NCI-H446 (cell line): ENCODE results near the gene SPATA7.
"Not testable (repeated sequence)": the region's sequence is repeated elsewhere in the genome, so short reads cannot be mapped to it uniquely, and the experiment has no call there.

Experiments
- DNase-seq, 2 experiments: peaks; one replicate each; lab custom pipeline; 2025; lab: John Stamatoyannopoulos, UW

The SPATA7 gene, protein sequence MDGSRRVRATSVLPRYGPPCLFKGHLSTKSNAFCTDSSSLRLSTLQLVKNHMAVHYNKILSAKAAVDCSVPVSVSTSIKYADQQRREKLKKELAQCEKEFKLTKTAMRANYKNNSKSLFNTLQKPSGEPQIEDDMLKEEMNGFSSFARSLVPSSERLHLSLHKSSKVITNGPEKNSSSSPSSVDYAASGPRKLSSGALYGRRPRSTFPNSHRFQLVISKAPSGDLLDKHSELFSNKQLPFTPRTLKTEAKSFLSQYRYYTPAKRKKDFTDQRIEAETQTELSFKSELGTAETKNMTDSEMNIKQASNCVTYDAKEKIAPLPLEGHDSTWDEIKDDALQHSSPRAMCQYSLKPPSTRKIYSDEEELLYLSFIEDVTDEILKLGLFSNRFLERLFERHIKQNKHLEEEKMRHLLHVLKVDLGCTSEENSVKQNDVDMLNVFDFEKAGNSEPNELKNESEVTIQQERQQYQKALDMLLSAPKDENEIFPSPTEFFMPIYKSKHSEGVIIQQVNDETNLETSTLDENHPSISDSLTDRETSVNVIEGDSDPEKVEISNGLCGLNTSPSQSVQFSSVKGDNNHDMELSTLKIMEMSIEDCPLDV

DNA sequence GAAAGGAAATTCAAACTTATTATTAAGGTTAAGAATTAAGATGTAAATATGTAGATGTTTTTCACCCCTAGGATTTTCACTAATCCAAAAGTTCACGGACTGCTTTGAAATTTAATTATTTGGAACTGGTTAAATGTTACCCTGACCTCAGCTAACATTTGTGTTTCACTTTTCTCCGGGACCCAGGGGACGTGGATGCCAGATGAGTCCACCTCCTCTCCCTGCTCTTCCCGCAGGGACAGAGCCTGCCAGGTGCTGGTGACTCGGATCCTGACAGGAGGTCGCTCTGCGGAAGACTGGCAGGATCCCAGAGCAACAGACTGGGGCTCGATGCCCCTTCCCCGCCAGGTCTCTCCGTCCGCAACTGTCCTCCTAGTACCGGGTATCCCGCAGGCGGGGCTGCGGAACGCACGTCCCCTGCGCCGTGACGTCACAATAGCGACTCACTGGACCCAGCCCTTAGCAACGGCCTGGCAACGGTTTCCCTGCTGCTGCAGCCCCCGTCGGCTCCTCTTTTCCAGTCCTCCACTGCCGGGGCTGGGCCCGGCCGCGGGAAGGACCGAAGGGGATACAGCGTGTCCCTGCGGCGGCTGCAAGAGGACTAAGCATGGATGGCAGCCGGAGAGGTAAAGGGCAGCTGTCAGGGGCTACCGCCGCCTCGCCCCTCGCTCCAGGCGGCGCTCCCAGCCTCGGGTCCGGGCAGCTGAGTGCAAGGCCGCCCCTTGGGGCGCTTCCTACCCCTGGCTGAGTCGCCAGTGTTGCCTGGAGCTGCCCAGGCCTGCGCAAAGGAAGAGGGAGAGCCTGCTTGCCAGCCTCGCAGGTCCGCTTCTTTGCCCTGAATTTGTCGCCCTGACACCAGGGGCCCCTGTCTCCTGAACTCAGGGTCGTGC is at the start of gene SPATA7:
Gene SPATA7, plus strand, starts transcription at position 446 of the 890 bp plus-strand sequence. Its CDS starts 162 bp downstream, at position 608.
- DNase-seq: peak; percentile 40 to 93

DNA sequence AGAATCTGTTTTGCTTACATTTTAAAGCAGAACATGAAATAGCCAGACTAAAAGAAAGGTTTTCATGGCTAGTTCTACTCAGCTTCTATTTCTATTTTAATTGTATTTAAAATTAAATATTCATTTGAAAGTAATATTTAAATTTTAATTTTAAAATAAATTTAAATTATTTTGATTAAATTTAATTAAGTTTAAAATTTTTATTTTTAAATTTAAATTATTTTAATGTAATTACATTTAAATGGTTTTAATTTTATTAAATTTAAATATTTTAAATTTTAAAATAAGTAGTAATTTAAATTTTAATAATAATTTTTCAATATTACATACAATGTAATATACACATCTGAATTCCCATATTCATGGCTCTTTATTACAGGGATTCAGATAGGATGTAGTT is 45.1 kb upstream of the SPATA7 start:
- no peak for DNase-seq

DNA sequence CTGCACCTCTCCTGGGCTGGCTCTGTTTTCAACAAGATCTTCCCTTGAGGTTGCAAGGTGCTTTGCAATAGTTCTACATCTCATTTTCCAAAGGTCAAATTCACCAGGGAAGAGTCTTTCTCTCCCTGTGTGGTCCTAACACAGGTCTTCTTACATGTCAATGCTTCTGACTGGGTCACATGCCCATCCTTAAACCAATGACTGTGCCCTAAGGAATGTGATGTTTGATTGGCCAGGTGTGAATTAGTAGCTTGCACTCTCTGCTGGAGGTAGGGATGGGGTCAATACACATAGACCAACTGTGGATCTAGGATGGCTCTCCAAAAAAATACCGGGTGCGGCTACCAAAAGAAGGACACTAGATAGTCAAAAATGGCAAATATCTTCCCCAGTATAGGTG is 42.5 kb upstream of the SPATA7 start:
- no peak for DNase-seq

DNA sequence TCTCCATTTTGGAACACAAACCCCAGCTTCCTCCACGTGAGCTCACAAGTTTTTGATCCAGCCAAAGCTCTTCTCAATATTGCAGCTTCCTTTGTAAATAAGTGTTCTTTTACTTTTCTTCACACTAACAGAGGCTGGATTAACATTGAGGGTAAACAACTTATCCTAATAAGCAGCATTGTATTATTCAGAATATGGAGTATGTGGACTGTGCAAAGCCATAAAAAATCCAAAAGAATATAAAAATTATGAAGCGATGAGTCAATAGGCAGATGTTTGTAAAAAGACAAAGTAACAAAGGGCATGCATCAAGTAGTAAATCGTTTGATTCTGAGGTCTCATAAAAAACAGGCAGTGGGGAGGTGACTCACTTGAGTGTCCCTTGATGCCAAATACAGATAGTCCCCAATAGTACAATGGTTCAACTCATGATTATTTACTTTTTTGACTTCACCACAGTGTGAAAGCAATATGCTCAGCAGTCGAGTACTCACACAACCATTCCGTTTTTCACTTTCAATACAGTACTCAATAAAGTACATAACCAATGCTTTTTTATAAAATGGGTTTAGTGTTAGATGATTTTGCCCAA is 39.3 kb upstream of the SPATA7 start:
- no peak for DNase-seq

DNA sequence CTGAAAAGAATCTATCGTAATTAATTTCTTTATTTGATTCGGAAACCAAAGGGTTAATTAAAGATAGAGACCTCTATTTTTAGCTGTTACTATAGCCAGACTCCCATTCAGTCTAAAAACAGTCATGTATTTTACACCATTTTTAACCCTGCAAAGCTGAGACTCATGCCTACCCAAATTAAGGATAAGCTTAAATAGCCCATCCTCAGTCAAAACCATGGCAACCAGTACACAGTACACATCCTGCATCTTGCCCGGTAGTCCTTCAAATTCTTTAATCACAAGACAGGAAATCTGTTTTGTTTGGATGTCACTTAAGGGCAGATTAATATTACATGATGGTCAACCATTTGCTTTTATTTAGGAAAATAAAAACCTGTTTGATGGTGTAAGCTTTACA is 36.9 kb upstream of the SPATA7 start:
- no peak for DNase-seq

DNA sequence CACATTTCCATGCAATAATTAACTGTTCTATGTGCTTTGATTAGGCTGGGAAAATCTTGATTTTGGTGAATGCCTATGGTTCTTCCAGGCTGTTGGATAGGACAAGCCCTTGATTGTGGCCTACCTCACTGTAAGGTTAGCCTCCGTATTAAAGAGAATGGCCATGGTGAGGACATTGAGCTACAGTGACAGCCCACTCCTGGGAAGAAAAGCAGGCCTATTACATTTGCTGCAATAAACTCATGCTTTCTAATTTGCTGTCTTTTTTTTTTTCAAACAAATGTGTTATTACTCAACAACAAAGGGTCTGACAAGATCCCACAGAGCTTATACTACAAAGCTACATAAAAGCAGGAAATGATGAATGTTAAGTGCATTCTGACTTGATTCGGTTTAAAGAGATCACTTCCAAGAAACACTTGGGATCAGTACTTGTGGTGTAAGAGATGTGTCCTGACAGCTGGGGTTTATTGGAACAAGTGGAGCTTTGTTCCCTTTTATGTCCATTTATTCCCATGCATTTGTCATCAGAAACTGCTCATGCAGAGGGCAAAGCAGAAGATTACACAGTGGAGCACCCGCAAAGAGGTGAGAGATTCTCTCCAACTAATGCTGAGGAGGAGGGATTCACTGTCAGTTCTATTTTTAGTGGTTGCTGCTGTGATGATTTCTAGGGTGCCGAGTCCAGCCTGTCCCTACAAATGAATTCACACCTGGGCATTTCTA is 33.3 kb upstream of the SPATA7 start:
- no peak for DNase-seq

DNA sequence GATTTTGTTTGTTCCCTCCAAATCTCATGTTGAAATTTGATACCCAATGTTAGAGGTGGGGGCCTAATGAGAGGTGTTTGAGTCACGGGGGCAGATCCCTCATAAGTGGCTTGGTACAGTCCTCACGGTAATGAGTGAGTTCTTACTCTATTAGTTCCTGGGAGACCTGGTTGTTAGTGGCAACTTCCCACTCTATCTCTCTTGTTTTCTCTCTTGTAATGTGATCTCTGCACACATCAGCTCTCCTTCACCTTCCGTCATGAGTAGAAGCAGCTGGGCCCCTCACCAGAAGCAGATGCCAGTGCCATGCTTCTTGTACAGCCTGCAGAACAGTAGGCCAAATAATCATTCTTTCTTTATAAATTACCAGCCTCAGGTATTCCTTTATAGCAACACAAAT is 32.8 kb upstream of the SPATA7 start:
- no peak for DNase-seq

DNA sequence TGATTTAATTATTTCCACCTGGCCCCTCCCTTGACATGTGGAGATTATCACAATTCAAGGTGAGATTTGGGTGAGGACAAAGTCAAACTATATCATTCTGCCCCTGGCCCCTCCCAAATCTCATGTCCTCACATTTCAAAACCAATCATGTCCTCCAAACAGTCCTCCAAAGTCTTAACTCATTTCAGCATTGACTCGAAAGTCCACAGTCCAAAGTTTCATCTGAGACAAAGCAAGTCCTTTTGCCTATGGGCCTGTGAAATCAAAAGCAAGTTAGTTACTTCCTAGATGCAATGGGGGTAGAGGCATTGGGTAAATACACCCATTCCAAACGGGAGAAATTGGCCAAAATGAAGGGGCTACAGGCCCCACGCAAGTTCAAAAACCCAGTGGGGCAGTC is 31.1 kb upstream of the SPATA7 start:
- no peak for DNase-seq

DNA sequence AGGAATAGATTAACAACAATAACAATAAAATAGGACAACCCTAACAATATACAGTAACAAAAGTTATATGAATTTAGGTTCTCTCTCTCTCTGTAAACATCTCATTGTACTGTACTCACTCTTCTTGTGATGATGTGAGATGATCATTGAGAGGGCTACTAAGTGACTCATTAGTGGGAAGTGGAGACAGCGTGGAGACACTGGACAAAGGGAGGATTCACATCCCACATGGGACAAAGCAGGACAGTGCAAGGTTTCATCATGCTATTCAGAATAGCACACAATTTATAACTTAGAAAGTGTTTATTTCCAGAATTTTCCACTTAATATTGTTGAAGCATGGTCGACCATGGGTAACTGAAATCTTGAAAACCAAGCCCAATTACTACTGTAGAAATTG is 26.0 kb upstream of the SPATA7 start:
- no peak for DNase-seq

DNA sequence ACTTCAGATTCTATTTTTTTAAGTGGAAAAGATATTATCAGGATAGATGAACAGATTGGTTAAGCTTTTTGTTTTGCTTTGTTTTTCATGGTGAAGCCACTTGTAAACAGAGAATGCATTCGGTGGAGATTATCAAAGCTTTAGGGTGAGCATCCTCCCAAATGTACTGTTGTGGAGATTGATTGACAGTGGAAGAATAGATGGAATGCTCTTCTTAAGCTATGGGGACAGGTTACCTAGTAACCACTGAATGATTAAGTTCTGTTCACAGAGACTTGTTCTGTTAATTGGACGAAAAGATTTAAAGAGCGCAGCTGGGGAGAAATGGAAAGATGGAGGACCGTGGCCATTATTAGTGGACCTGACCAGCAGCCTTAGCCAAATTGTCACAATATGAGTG is 21.8 kb upstream of the SPATA7 start:
- no peak for DNase-seq

DNA sequence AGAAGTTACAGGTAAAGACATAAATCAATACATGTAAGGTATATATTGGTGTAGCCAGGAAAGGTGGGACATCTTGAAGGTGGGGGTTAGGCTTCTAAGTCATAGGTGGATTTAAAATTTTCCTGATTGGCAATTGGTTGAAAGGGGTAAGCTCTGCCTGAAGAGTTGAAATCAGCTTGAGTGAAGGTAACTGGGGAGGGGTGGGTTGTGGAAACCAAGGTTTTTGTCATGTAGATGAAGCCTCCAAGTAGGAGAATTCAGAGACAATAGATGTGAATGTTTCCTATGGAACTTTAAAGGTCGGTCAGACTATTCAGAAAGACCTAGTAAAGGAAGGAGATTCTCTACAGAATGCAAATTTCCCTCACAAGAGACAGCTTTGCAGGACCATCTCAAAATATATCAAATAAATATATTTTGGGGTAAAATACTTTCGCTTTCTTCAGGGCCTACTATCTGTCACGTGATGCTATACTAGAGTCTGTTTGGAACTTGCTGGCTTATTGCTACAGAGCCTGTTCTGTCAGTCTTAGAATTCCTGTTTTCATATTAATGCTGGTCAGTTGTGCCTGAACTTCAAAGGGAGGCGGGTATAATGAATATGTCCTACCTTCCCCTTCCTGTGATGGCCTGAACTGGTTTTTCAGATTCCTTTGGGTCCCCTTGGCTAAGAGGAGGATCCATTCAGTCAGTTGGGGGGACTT is 20.6 kb upstream of the SPATA7 start:
- DNase-seq: no peak

DNA sequence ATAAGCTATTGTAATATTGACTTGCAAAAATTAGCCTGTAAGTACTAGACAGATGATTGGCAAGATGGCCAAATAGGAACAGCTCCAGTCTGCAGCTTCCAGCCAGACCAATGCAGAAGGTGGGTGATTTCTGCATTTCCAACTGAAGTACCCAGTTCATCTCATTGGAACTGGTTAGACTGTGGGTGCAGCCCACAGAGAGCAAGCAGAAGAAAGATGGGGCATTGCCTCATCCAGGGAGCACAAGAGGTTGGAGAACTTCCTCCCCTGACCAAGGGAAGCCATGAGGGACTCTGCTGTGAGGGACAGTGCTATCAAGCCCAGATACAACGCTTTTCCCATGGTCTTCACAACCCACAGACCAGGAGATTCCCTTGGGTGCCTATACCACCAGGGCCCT is 16.0 kb upstream of the SPATA7 start:
- no peak for DNase-seq

DNA sequence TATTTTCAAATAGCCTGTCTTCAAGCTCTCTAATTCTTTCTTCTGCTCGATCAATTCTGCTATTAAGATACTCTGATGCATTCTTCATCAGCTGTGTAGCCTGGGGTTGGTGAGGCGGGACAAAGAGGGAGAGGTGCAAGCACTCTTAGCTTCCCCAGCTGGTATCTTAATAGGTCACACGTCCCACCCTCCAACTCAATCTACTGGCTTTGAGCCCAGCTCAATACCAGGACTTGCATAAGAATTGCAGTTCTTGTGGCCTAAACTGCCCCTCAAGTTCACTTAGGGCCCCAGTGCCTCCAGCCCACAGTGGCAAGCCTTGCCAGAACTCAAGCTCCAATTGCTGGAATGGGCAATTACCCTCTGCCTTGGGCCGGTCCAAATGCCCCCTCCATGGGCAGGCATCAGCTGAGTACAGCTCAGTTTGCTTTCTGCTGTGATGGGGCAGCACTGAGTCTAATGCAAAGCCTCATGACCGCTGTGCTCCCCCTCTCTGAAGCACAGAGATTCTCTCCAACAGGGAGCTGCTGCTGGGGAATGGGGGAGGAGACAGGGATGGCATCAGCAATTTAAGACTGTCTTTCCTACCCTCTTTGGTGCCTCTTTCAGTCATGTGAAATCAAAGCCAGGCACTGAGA is 5.6 kb upstream of the SPATA7 start:
- DNase-seq: no peak

DNA sequence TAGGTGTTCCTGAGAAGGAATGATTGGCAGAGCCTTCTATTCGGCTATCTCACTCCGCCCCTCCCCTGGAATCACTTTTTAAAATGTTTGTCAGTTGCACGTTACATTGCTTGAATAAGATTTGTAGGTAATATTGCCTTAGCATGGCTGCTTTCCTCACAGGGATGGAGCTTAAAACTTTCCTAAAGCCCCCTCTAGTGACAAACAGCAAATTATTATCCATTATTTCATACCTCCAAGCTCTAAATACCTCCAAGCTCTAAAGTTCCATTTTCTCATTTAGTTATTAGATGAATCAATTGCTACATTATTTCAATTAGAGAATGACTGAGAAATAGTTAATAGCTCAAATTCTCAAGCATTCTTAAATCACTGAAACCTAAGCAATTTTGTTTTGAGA is 5.1 kb upstream of the SPATA7 start:
- DNase-seq: no peak

DNA sequence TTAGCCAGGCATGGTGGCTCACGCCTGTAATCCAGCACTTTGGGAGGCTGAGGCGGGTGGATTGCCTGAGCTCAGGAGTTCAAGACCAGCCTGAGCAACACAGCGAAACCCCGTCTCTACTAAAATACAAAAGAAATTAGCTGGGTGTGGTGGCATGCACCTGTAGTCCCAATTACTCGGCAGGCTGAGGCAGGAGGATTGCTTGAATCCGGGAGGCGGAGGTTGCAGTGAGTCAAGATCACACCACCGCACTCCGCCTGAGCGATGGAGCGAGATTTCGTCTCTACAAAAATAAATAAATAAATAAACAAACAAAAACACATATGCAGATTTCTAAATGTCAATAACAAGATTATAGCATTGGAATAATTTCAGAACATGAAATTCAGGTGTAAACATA is 3.8 kb upstream of the SPATA7 start:
- DNase-seq: not testable (repeated sequence)

DNA sequence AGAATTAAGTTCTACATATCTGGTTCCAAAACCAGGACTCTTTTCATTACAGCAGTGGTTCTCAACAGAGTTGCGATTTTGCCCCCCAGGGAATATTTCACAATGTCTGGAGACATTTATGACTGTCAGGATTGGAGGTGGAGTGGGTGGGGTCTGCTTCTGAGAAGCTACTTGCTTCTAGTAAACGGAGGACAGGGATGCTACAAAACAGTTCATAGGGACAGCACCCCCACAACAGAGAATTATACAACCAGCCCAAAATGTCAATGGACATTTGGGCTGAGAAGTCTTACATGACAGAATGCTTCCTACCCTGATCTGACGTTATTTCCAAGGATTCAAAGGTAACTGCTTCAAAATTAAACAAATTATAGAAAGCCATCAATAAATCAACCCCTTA is 739 bp upstream of the SPATA7 start:
- DNase-seq: no peak

DNA sequence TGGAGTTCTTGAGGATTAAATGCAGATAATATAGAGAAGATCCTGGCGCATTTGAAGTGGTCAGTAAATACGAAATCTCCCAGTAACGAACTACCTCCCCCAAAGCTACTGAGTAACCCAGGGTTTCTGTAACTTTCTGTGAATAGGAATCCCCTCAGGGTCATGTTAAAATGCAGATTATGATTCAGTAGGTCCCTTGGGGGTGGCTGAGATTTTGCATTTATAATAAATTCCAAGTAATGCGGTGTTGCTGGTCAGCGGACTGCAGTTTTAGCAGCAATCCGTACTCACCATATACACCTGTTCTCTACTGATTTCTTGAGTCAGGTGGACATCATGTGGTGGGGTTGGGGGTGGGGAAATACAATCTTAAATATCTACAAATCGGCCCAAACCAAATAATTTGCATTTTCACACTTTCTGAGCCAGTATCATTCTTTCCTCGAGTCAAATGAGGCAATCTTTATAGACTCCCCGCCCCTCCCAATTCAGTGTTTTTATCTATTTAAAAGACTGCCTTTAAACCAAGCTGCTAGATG is 868 bp downstream of the SPATA7 start:
- no peak for DNase-seq

DNA sequence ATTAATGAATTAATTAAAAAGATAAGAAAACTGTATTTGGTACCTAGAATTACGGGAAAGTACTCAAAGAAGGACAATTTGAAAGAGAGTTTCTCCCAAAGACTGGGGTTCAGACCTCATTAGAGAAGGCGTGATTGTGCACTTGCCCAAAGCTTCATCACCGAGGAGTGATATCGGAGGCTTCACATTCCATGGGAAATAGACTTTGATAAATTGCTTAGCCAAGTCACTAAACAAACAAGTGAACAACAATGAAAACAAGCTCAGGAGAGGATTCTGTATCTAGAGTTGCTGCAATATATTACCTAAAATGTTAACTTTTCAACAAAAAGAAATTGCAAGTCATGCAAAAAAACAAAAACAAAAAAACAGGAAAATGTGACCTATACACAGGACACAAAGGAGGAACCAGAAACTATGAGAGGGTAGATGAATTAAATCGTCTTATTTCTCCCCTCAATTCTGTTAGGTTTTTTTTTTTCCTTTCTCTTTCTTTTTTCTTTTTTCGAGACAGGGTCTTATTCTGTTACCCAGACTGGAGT is 3.4 kb downstream of the SPATA7 start:
- DNase-seq: no peak

DNA sequence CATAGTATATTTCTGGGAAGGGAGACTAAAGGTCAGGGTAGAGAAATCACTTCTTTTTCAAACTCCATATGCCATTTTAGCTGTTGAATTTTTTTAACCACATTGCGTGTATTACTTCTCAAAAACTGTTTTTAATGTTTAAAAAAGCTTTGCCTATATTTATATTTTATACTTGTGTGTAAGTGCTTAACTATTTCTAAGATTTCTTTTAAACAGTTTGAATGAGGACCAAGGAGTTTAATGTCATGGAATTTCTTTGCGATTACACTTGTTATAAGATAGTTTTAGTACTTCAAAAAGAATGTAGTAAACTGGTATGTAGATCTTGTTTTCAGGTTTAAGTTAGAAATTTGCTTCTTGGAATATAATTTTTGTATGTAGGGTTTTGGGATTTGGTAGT is 7.2 kb downstream of the SPATA7 start:
- no peak for DNase-seq

DNA sequence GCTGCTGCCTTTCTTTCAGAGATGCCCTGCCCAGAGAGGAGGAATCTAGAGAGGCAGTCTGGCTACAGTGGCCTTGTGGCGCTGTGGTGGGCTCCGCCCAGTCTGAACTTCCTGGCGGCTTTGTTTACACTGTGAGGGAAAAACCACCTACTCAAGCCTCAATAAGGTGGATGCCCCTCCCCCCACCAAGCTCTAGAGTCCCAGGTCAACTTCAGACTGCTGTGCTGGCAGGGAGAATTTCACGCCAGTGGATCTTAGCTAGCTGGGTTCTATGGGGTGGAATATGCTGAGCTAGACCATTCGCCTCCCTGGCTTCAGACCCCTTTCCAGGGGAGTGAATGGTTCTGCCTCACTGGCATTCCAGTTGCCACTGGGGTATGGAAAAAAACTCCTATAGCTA is 25.6 kb downstream of the SPATA7 start:
- DNase-seq: no peak
